Loucy (cell line): ENCODE measurements around the gene SIK1.
"Not testable (repeated sequence)": the region's sequence is repeated elsewhere in the genome, so short reads cannot be mapped to it uniquely, and the experiment has no call there.

ENCODE experiments used
- H2AFZ ChIP-seq: fragments of 200-600 bp; sonication (generic); 2 replicates; pipeline ENCODE4 v1.6.0; 2016; ENCODE audit warnings: antibody characterized with exemption, mild to moderate bottlenecking, low read length, moderate library complexity
- H3F3A ChIP-seq: fragments of 200-600 bp; 2 replicates; pipeline ENCODE4 v1.6.0; 2016; ENCODE audit warnings: antibody characterized with exemption, low read depth, mild to moderate bottlenecking
- H3K27me3 ChIP-seq: fragments of 200-600 bp; sonication (generic); 2 replicates; pipeline ENCODE4 v1.6.1; 2014; ENCODE audit warnings: low read length, mild to moderate bottlenecking; ENCODE audit not compliant: insufficient read depth, poor library complexity, severe bottlenecking
- H3K36me3 ChIP-seq: fragments of 200-600 bp; sonication (generic); 2 replicates; pipeline ENCODE4 v1.6.1; 2016; ENCODE audit warnings: low read length; ENCODE audit not compliant: insufficient read depth
- H3K4me1 ChIP-seq: fragments of 200-600 bp; sonication (generic); 2 replicates; pipeline ENCODE4 v1.5.1; 2014; ENCODE audit warnings: low read length, mild to moderate bottlenecking; ENCODE audit not compliant: insufficient read depth, poor library complexity, severe bottlenecking
- H3K4me2 ChIP-seq: fragments of 200-600 bp; sonication (generic); 2 replicates; pipeline ENCODE4 v1.6.0; 2014; ENCODE audit warnings: antibody characterized with exemption, low read length, low read depth, mild to moderate bottlenecking; ENCODE audit not compliant: poor library complexity, severe bottlenecking
- H3K4me3 ChIP-seq: fragments of 200-600 bp; sonication (generic); 2 replicates; pipeline ENCODE4 v1.5.1; 2014; ENCODE audit warnings: low read length, mild to moderate bottlenecking, mixed read lengths; ENCODE audit not compliant: poor library complexity, severe bottlenecking
- H3K79me2 ChIP-seq: fragments of 200-600 bp; sonication (generic); 2 replicates; pipeline ENCODE4 v1.6.1; 2014; ENCODE audit warnings: low read length; ENCODE audit not compliant: insufficient read depth
- H3K9ac ChIP-seq: fragments of 200-600 bp; sonication (generic); 2 replicates; pipeline ENCODE4 v1.6.0; 2014; ENCODE audit warnings: mild to moderate bottlenecking, low read depth, low read length, moderate library complexity; ENCODE audit not compliant: poor library complexity, severe bottlenecking
- H3K9me2 ChIP-seq: fragments of 200-600 bp; sonication (generic); replicated peaks from 2 replicates; pipeline ENCODE4 v1.6.1; 2016; ENCODE audit warnings: low read depth, low read length, mixed read lengths
- H3K9me3 ChIP-seq: fragments of 200-600 bp; sonication (generic); 2 replicates; pipeline ENCODE4 v1.6.1; 2014; ENCODE audit warnings: mild to moderate bottlenecking, antibody characterized with exemption, low read length, low read depth; ENCODE audit not compliant: insufficient read depth
- H4K20me1 ChIP-seq: fragments of 200-600 bp; sonication (generic); 2 replicates; pipeline ENCODE4 v1.6.0; 2014; ENCODE audit warnings: antibody characterized with exemption, low read length, mild to moderate bottlenecking; ENCODE audit not compliant: insufficient read depth, poor library complexity, severe bottlenecking

SIK1 gene

GRCh38 chr21:43399136-43399535, 27.8 kb downstream of the SIK1 start:
- H3K27me3 ChIP-seq, H2AFZ ChIP-seq, H3K79me2 ChIP-seq, H4K20me1 ChIP-seq, H3K36me3 ChIP-seq, H3K4me2 ChIP-seq, H3K4me1 ChIP-seq, H3F3A ChIP-seq, H3K9me2 ChIP-seq, H3K9me3 ChIP-seq, H3K9ac ChIP-seq, H3K4me3 ChIP-seq: not testable (repeated sequence)

DNA sequence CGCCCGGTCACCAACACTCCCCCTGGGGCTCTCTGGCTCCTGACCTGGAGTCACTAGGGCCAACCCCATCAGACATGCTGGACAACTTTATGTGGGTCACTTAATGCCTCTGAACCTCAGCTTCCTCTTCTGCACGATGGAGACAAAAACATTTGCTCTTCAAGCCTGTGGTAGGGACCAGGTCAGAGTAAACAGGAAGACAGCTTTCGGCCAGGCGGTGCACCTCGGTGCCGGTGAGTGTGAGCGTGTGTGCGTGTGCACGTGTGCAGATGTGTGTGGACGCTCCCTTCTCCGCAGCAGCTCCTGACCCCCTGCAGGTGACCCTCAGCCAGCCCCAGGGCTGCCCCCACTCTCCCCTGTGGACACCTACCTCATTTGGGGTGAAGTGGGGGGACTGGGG, 28.4 kb downstream of the SIK1 start:
- H3K4me1 ChIP-seq, H3K9me2 ChIP-seq, H3K27me3 ChIP-seq, H3F3A ChIP-seq, H4K20me1 ChIP-seq, H3K9me3 ChIP-seq, H3K9ac ChIP-seq, H3K4me3 ChIP-seq, H3K79me2 ChIP-seq, H3K36me3 ChIP-seq, H3K4me2 ChIP-seq, H2AFZ ChIP-seq: not testable (repeated sequence)

DNA sequence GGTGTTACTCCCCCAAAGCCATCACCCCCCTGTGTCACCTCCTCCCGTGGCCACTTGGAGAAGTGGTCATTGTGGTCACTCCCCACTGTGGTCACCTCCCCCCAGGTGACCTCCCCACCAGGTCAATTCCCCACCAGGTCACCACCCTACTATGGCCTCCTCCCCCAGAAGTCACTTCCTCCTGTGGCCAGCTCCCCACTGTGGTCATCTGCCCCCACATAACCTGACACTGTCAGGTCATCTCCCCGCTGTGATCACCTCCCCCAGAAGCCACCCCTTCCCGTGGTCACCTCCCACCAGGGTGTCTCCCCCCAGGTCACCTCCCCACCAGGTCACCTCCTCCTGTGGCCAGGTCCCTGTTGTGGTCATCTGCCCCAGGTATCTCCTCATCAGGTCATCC, 28.9 kb downstream of the SIK1 start:
- not testable (repeated sequence) for H3K9me3 ChIP-seq, H3K9ac ChIP-seq, H3K79me2 ChIP-seq, H3K4me1 ChIP-seq, H3K4me2 ChIP-seq, H3K27me3 ChIP-seq, H2AFZ ChIP-seq, H3K4me3 ChIP-seq, H3K9me2 ChIP-seq, H3F3A ChIP-seq, H4K20me1 ChIP-seq, H3K36me3 ChIP-seq

DNA sequence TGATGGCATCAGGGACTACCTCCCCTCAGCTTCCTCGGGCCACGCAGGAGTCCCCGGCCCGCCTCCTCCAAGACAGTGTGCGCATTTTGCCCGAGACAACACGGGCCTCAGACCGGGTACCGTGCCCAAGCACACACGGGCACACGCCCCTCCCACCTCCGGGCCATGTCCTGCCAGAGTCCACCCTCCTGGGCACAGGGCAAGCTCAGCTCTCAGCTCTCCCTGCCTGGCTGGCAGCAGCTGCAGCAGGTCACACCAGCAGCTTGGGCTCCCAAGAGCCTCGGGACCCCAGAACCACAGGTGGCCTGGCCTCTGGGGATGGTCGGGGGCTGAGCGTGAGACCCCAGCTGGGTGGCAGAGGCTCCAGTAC, 29.5 kb downstream of the SIK1 start:
- H3K9me3 ChIP-seq, H3K27me3 ChIP-seq, H3K4me2 ChIP-seq, H2AFZ ChIP-seq, H3K4me1 ChIP-seq, H3K36me3 ChIP-seq, H3K4me3 ChIP-seq, H3K9me2 ChIP-seq, H4K20me1 ChIP-seq, H3K9ac ChIP-seq, H3K79me2 ChIP-seq, H3F3A ChIP-seq: not testable (repeated sequence)

DNA sequence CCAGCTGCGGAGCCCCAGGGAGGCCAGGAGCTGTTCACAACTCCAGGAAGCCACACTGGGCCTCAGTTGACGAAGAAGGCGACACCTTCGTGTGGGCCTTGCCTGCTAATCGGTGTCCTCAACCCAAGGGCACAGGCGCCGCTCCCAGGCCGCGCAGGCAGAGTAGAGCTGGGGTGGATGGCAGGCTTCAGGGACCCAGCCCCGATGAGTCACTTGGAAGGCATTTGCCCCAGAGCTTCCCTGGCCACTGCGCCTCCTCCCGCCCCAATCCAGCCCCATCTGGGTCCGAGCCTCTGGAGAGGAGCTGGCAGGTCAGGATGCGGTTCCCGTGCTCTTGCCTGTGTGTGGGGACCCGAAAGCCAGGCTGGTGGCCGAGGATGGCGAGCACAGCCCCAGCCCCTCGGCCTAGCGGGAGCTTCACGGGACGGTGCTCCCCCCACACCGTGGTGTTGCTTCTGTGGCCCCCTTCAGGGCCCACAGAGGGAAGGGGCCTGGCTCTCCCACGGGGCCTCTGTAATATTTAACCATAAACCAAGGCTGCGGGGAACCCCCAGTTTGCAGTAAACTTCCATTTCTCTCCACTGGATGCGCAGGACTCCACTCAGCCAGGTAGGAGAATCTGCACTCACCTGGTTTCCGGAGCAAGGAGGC, 30.0 kb downstream of the SIK1 start:
- not testable (repeated sequence) for H3K36me3 ChIP-seq, H3K27me3 ChIP-seq, H2AFZ ChIP-seq, H3K9me3 ChIP-seq, H3K9me2 ChIP-seq, H3F3A ChIP-seq, H3K4me3 ChIP-seq, H4K20me1 ChIP-seq, H3K79me2 ChIP-seq, H3K4me2 ChIP-seq, H3K4me1 ChIP-seq, H3K9ac ChIP-seq

DNA sequence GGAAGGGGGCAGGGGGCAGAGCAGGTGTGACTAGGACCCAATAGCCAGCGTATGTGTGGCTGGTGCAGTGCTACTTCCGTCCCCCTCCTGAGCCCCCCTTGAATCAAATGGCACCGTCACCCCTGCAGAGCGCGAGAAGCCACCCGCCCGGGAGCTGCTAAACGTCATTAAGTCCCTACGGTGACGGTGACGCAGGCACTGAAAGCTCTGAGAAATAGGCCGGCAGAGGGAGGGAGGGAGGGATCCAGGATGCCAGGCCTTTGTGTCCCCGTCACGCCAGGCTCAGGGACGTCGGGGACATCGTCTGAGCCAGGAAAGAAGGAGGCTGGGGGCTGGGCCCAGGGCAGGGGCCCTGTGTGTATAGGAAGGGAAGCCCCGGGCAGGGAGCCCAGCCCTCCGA, 43.6 kb downstream of the SIK1 start:
- not testable (repeated sequence) for H3K27me3 ChIP-seq, H3K79me2 ChIP-seq, H3K9me3 ChIP-seq, H3K4me3 ChIP-seq, H3K4me1 ChIP-seq, H3K4me2 ChIP-seq, H3K36me3 ChIP-seq, H3F3A ChIP-seq, H3K9ac ChIP-seq, H4K20me1 ChIP-seq, H3K9me2 ChIP-seq, H2AFZ ChIP-seq

GRCh38 chr21:43382902-43383301, 44.0 kb downstream of the SIK1 start:
- not testable (repeated sequence) for H3K4me3 ChIP-seq

More at GRCh38 chr21:43382902-43383301, 44.0 kb downstream of the SIK1 start:
- not testable (repeated sequence) for H3K4me1 ChIP-seq, H3K9me3 ChIP-seq, H3K36me3 ChIP-seq, H3K79me2 ChIP-seq, H2AFZ ChIP-seq, H3K4me2 ChIP-seq, H4K20me1 ChIP-seq, H3K27me3 ChIP-seq, H3K9ac ChIP-seq, H3K9me2 ChIP-seq, H3F3A ChIP-seq
